Type B pancreatic cell (in vitro differentiated cells): ENCODE data around the gene TMEM117. TPM values are rescaled to one million over a fixed set of nuclear protein-coding genes. Genes with fewer than 3 reads are reported as not detected.

Experiments used
- DNase-seq: peaks from one replicate; pipeline ENCODE4 v3.0.0; 2021; ENCODE audit warnings: mixed read lengths; ENCODE audit not compliant: unreplicated experiment; ENCODE audit errors: extremely low spot score
- H3K27ac Mint-ChIP-seq: 2 replicates; pipeline ENCODE4 v1.8.0; 2021; ENCODE audit warnings: mild to moderate bottlenecking, mixed read lengths
- H3K27me3 Mint-ChIP-seq: 2 replicates; pipeline ENCODE4 v1.8.0; 2021; ENCODE audit warnings: mixed read lengths
- H3K36me3 Mint-ChIP-seq: 2 replicates; pipeline ENCODE4 v1.8.0; 2021; ENCODE audit warnings: mixed read lengths
- H3K4me1 Mint-ChIP-seq: one replicate; pipeline ENCODE4 v1.8.0; 2021; ENCODE audit warnings: mixed read lengths; ENCODE audit not compliant: unreplicated experiment
- H3K4me3 Mint-ChIP-seq: 2 replicates; pipeline ENCODE4 v1.8.0; 2021; ENCODE audit warnings: mild to moderate bottlenecking, mixed read lengths
- H3K9me3 Mint-ChIP-seq: 2 replicates; pipeline ENCODE4 v1.8.0; 2021; ENCODE audit warnings: mixed read lengths
- total RNA-seq: library from RNA; stranded (reverse); gene quantifications from 2 replicates; pipeline ENCODE4 v1.2.1, GENCODE V29; 2021; ENCODE audit warnings: low replicate concordance
- TF ChIP-seq, protein P1 (sequence below): fragments of 200-600 bp; sonication (generic); conservative IDR thresholded peaks from 2 replicates; pipeline ENCODE4 v1.5.0; 2021; ENCODE audit warnings: antibody characterized with exemption, mild to moderate bottlenecking

The TMEM117 gene
- total RNA-seq, 1 donor from 2014 or later: 14.3 TPM

DNA sequence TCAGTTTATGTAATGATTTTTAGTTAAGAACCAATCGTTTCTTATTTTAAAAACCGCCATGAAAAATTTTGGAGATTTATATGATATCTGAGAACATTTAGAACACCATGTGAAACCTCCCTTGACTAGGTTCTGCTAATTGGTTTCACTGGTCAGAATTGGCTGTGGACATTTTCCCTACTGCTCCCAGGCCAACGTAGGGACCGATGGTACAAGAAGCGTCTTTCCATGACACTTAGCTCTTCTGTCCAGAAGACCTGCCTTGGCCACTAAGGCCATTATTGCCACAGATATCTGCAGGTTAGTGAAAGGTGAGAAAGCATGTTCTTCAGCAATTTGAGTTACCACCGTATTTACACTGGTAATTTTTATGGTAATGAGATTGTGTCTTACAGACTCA lies 424.0 kb downstream of the TMEM117 start:
- Mint-ChIP-seq H3K27me3 (no peaks in the 10 kb centered on the region), H3K4me1 (no peaks in the 10 kb centered on the region), H3K9me3 (no peaks in the 10 kb centered on the region), H3K4me3 (no peak overlapping the region), H3K27ac (no peak overlapping the region), H3K36me3 (no peaks in the 10 kb centered on the region)
- DNase-seq: no peak
- TF ChIP-seq, protein P1, sequence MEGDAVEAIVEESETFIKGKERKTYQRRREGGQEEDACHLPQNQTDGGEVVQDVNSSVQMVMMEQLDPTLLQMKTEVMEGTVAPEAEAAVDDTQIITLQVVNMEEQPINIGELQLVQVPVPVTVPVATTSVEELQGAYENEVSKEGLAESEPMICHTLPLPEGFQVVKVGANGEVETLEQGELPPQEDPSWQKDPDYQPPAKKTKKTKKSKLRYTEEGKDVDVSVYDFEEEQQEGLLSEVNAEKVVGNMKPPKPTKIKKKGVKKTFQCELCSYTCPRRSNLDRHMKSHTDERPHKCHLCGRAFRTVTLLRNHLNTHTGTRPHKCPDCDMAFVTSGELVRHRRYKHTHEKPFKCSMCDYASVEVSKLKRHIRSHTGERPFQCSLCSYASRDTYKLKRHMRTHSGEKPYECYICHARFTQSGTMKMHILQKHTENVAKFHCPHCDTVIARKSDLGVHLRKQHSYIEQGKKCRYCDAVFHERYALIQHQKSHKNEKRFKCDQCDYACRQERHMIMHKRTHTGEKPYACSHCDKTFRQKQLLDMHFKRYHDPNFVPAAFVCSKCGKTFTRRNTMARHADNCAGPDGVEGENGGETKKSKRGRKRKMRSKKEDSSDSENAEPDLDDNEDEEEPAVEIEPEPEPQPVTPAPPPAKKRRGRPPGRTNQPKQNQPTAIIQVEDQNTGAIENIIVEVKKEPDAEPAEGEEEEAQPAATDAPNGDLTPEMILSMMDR: no peak

DNA sequence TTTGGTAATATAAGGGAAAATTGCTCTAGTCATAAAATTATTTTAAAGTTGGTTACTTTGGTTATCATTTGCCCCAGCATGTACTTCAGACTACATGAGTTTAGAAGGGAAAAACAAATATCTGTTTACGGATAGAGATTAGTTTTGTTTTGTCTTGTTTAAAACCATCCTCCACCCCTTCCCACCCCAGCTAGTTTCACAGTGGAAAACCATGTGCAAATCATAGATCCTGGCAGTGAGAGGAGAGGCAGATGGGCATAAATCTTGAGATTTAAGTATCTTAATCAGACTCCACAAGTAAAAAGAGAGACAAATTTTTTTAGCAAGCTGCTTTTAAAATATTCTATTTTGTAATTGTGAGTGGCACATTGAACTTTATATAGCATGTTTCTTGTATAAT lies 424.7 kb downstream of the TMEM117 start:
- no peak for DNase-seq
- H3K4me1 Mint-ChIP-seq: no peaks in the 10 kb centered on the region
- H3K4me3 Mint-ChIP-seq: no peak overlapping the region
- TF ChIP-seq, protein P1: no peak
- no peaks in the 10 kb centered on the region for H3K9me3 Mint-ChIP-seq
- H3K27ac Mint-ChIP-seq: no peak overlapping the region
- H3K36me3 Mint-ChIP-seq: no peaks in the 10 kb centered on the region
- H3K27me3 Mint-ChIP-seq: no peaks in the 10 kb centered on the region

DNA sequence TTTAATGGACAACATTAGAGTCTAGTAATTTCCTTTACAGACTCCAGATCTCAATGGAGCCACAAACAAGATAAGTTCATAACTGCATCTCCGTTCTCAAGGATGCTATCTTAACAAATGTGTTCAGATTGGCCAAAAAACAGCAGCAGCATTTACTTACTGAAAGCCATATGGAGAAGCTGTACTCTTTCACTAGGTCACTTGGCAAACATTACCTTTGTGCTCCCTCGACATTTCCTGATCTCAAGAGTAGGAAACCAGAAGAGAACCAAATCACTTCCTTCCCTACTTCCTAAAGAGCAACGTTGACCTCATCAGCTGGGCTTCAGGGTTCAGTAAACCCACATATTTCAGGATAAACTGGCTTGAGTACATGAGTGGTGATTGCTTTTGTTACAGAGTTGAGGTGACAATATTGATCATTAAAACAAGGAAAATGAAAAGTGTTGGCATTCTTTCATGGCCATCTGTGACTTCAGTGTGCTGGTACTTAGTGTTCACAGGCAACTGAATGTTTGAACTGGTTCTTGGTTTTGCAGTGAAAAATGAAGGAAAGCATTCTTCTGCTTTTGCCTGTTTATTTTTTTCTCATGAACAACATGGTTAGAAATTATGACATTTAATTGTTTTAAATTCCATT lies 449.6 kb downstream of the TMEM117 start:
- no peak for DNase-seq
- Mint-ChIP-seq H3K27ac (no peak overlapping the region), H3K9me3 (no peaks in the 10 kb centered on the region), H3K36me3 (no peaks in the 10 kb centered on the region), H3K27me3 (no peaks in the 10 kb centered on the region), H3K4me1 (no peaks in the 10 kb centered on the region), H3K4me3 (no peak overlapping the region)
- TF ChIP-seq, protein P1: no peak

DNA sequence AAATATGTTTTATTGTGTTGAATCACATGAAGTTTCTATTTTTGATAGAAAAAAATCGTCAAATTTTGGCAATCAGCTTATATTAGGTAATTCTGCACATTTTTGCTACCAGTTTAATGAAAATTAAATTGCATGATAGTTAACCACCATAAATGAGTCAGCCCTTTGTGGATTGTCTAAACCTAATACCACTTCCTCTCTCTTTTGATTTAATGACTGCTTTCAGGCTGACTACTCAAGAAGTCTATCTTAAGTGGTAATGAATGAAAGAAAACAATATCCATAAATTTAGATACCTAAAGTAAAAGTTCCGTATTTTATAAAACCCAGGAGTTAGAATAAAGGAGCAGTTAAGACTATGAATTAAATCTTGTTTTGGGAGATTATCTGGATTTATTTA lies 450.5 kb downstream of the TMEM117 start:
- DNase-seq: no peak
- TF ChIP-seq, protein P1: no peak
- H3K36me3 Mint-ChIP-seq: no peaks in the 10 kb centered on the region
- H3K27me3 Mint-ChIP-seq: no peaks in the 10 kb centered on the region
- H3K9me3 Mint-ChIP-seq: no peaks in the 10 kb centered on the region
- no peak overlapping the region for H3K27ac Mint-ChIP-seq
- no peak overlapping the region for H3K4me3 Mint-ChIP-seq
- no peaks in the 10 kb centered on the region for H3K4me1 Mint-ChIP-seq

DNA sequence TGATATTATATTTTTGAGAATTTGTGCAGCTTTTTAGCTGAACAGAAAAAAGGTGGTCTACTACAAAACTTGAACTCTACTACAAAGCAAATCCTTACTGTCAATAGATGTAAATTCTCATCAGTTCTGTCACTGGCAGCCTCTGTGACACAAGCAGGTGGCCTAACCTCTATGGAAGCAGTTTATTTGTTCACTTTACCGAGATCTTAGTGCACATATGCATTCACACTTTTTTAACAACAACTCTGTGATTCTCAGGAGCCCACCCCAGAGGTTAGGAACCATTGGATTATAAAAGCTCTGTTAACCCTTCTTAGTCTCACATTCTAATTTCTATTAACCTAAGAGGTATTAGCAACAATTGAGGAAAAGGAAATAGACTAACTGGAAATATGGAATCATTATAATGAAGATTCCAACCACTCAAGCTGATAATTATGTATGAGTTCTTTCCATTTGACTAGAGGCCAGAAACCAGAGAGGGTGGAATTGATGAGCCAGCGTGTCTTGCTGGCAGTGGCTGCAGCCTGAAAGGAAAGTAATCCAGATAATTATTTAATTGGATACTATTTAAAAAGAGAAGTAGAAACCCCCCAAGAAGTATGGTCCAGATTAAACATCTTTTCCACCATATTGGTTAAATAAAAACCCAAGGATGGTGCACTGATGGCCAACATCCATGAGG lies 451.1 kb downstream of the TMEM117 start:
- TF ChIP-seq, protein P1: no peak
- Mint-ChIP-seq H3K27me3 (no peaks in the 10 kb centered on the region), H3K9me3 (no peaks in the 10 kb centered on the region), H3K36me3 (no peaks in the 10 kb centered on the region), H3K4me3 (no peak overlapping the region), H3K27ac (no peak overlapping the region), H3K4me1 (no peaks in the 10 kb centered on the region)
- no peak for DNase-seq
